HCT116 (cell line): ENCODE measurements around the gene KCNC4.

Experiments
- CEBPB ChIP-seq: IDR thresholded peaks from 2 replicates; pipeline ENCODE4 v1.6.1; 2012; ENCODE audit warnings: low read depth
- EGR1 ChIP-seq: IDR thresholded peaks from 2 replicates; pipeline ENCODE4 v1.6.1; 2012; ENCODE audit warnings: low read depth
- EZH2 ChIP-seq: fragments of 200-600 bp; sonication (generic); IDR thresholded peaks from 2 replicates; pipeline ENCODE4 v1.6.1; 2017; ENCODE audit warnings: antibody characterized with exemption, mixed run types
- ZNF274 ChIP-seq: fragments of 200-500 bp; sonication (Bioruptor generic); IDR thresholded peaks from 2 replicates; pipeline ENCODE4 v1.6.1; 2014; ENCODE audit warnings: mild to moderate bottlenecking, low read depth, low read length, inconsistent platforms
- TF ChIP-seq, protein P1 (sequence below), 3 experiments: fragments of 200-600 bp in 1 of 3; sonication (generic) in 1 of 3; IDR thresholded peaks in 2 of 3; conservative IDR thresholded peaks in 1 of 3; 2 replicates each; pipeline ENCODE4 v1.5.1; 2012 to 2017; ENCODE audit warnings: low read depth in 2 of 3, low read length in 2 of 3, antibody characterized with exemption in 1 of 3, borderline replicate concordance in 1 of 3, control low read depth in 1 of 3, mild to moderate bottlenecking in 1 of 3, mixed read lengths in 1 of 3, mixed run types in 1 of 3, moderate library complexity in 1 of 3; ENCODE audit not compliant: insufficient read depth in 1 of 3
- TF ChIP-seq, protein P2 (sequence below): IDR thresholded peaks from 2 replicates; pipeline ENCODE4 v1.6.1; 2012; ENCODE audit warnings: low read depth

DNA sequence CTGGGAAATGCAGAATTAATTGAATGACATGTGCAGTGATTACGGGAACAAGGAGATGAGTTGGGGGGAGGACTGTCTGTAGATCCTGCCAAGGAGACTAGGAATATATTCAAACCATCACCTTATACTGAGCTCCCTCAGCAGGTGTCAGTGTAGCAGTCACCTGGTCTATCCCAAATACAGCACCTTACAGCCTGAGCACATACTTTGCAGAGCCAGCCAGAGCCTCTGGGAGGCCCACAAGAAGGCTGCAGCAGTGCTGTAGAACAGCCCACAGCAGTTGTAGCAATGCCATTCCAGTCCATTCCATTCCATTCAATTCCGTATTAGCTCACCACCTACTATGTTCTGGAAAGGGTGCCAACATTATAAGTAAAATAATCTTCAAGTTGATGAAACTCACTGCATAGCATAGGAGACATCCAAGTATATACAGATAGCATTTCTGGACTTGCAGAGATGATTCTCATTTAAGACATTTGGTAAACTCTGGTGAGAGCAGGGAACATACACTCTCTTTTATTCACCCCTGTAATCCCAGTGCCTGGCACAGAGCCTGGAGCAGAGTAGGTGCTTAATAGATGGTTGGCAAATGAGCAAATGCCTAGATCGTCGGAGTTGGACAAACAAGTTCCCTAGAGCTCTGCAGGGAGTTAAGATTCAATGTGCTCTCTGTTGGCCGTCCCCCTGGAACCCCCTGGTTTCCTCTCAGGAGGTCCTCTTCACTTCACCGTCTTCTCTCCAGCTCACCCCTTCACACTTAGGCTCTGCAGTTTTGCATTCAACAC, 44.7 kb downstream of the KCNC4 start:
- TF ChIP-seq, protein P1, sequence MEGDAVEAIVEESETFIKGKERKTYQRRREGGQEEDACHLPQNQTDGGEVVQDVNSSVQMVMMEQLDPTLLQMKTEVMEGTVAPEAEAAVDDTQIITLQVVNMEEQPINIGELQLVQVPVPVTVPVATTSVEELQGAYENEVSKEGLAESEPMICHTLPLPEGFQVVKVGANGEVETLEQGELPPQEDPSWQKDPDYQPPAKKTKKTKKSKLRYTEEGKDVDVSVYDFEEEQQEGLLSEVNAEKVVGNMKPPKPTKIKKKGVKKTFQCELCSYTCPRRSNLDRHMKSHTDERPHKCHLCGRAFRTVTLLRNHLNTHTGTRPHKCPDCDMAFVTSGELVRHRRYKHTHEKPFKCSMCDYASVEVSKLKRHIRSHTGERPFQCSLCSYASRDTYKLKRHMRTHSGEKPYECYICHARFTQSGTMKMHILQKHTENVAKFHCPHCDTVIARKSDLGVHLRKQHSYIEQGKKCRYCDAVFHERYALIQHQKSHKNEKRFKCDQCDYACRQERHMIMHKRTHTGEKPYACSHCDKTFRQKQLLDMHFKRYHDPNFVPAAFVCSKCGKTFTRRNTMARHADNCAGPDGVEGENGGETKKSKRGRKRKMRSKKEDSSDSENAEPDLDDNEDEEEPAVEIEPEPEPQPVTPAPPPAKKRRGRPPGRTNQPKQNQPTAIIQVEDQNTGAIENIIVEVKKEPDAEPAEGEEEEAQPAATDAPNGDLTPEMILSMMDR (IDR thresholded peaks at IDR 0.05 in 2 of 3, conservative IDR thresholded peaks at IDR 0.05 in 1 of 3; ENCODE audit: borderline replicate concordance in 1 of 3, insufficient read depth in 1 of 3, low read depth in 2 of 3, low read length in 2 of 3) = no peak
- TF ChIP-seq EZH2 (no peak), CEBPB (no peak), ZNF274 (no peak), EGR1 (no peak)
- TF ChIP-seq, protein P2, sequence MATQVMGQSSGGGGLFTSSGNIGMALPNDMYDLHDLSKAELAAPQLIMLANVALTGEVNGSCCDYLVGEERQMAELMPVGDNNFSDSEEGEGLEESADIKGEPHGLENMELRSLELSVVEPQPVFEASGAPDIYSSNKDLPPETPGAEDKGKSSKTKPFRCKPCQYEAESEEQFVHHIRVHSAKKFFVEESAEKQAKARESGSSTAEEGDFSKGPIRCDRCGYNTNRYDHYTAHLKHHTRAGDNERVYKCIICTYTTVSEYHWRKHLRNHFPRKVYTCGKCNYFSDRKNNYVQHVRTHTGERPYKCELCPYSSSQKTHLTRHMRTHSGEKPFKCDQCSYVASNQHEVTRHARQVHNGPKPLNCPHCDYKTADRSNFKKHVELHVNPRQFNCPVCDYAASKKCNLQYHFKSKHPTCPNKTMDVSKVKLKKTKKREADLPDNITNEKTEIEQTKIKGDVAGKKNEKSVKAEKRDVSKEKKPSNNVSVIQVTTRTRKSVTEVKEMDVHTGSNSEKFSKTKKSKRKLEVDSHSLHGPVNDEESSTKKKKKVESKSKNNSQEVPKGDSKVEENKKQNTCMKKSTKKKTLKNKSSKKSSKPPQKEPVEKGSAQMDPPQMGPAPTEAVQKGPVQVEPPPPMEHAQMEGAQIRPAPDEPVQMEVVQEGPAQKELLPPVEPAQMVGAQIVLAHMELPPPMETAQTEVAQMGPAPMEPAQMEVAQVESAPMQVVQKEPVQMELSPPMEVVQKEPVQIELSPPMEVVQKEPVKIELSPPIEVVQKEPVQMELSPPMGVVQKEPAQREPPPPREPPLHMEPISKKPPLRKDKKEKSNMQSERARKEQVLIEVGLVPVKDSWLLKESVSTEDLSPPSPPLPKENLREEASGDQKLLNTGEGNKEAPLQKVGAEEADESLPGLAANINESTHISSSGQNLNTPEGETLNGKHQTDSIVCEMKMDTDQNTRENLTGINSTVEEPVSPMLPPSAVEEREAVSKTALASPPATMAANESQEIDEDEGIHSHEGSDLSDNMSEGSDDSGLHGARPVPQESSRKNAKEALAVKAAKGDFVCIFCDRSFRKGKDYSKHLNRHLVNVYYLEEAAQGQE = no peak
